B cell (primary cell): ENCODE data around the gene PHB1.

Source experiments
- CTCF ChIP-seq: fragments of 200-600 bp; IDR thresholded peaks from one replicate; pipeline ENCODE4 v1.8.0; 2022; ENCODE audit warnings: antibody characterized with exemption, mild to moderate bottlenecking
- EZH2 ChIP-seq: IDR thresholded peaks from 2 replicates; pipeline ENCODE4 v1.6.1; 2012; ENCODE audit warnings: borderline replicate concordance, low read depth, mild to moderate bottlenecking, moderate library complexity, low read length; ENCODE audit not compliant: insufficient read depth, poor library complexity, severe bottlenecking

GRCh38 chr17:49359990-49360795, 54.5 kb downstream of the PHB1 start:
- TF ChIP-seq CTCF (no peak), EZH2 (no peak)
